Activated gamma-delta T cell treated with anti-CD3 and anti-CD28 coated beads, Interleukin-2, amount 50 U/mL, for 16 hours (primary cell): ENCODE data around the gene MYLK3.
"Not testable (repeated sequence)": the region's sequence is repeated elsewhere in the genome, so short reads cannot be mapped to it uniquely, and the experiment has no call there.

ENCODE experiments used
- DNase-seq: peaks from one replicate; pipeline ENCODE4 v3.0.0-alpha.2; 2020; ENCODE audit warnings: low read depth

MYLK3 gene

DNA sequence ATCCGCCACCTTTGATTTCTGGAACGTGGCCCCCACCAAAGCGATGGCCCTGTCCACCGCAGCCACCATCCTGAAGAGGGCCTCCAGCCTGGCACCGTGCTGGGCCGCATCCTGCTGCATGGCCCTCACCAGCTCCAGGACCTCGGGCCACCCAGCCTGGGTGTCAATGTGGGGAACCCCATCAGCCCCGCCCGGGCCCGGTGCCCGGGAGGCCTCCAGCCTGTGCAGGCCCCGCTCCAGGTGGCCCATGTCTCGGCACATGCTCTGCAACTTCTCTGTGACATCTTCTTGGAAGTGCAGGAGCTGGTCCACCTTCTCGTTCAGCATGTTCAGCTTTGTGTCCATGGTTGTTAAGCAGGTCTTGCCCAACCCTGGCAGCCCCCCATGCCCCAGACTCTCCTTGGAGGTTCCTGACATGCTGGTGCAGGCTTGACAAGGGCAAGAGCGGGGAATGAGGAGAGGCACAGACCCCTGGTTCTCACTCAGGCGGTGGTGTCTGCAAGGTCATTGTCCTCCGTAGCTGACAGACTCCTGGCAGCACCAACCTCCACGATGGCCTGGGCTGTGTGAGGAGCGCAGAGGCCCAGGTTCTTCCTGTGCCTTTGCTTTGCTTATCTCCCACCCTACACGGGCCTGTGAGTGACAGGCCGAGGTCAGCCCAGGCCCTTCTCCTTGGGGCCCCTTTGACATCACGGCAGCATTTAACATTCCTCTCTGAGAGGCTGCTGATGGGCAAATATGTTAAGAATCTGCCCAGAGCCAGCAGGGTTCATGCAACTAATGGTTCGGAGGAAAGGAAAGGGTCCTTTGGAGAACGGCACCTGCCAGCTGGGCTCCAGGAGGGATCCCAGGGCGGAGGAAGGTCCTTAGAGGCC lies at the start of gene MYLK3:
Gene MYLK3 (minus strand): TSS at position 568 of the 875 bp plus-strand sequence. CDS start 151 bp downstream, at position 417.
- no peak for DNase-seq

DNA sequence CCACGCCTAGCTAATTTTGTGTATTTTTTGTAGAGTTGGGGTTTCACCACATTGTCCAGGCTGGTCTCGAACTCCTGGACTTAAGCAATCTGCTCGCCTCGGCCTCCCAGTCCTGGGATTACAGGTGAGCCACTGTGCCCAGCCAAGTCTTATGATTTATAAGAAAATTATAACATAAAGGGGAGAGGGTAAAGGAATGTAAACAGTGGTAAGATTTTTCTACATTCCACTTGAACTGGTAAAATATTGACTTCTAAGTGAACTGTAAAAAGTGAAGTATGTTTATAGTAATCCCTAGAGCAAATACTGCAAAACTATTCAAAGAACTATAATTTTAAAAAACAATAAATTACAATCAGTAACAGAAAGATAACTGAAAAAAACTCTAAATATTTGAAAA lies 49.4 kb upstream of the MYLK3 start:
- DNase-seq, result no peak

DNA sequence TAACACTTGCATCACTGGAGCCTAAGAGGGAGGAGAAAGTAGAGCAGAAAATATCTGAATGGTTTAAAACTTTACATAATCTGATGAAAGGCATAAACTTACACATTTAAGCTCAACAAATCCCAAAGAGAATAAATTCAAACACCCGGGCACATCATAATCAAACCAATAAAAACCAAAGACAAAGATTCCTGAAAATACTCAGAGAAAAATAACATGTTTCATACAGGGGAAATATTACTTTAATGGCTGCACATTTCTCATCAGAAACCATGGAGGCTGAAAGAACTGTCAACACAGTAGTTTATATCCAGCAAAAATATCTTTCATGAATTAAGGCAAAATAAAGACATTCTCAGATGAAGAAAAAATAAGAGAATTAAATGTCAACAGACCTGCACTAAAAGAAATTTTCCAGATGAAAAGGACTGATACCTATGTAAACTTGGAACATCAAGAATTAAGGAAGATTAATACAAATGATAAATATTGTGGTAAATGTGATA lies 48.7 kb upstream of the MYLK3 start:
- no peak for DNase-seq

DNA sequence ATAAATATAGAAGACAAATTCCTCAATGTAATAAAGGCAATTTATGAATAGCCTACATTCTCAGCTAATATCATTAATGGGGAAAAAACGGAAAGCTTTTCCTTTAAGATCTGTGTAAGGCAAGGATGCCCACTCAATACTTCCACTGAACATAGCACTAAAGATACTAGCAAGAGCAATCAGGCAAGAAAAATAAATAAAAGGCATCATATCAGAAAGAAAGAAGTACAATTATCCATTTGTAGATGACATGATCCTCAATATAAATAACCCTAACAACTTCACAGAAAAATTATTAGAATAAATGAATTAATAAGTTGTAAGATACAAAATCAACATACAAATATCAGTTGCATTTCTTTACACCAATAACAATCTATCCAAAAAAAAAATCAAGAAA lies 45.7 kb upstream of the MYLK3 start:
- no peak for DNase-seq

DNA sequence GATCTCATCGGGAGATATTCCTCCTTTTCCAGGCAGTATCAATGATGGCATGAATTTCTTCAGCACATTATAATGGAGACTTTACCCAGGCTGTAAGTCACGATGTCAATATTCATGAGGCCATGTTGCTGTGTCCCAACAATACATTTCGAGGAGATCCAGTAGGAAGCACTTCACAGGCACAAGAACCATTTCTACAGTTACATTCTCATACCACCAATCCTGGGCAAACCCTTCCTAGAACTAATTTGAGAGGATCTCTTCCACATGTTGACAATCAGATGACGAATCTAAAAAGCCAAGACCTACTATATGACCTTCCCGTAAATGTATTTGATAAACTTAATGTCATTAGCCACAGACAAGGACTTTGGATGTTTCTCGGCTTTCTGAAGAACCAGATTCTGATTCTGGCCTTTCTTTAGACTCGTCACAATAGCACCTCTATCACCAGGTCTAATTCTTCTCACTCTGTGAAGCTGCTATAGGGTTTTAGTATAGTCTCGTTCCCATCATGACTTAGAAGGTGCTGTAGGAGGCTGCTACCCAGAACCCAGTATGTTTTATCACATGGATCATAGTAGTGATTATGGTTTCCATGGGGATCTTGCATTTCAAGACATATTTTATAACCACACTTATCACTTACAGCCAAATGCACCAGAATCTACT lies 42.6 kb upstream of the MYLK3 start:
- no peak for DNase-seq

DNA sequence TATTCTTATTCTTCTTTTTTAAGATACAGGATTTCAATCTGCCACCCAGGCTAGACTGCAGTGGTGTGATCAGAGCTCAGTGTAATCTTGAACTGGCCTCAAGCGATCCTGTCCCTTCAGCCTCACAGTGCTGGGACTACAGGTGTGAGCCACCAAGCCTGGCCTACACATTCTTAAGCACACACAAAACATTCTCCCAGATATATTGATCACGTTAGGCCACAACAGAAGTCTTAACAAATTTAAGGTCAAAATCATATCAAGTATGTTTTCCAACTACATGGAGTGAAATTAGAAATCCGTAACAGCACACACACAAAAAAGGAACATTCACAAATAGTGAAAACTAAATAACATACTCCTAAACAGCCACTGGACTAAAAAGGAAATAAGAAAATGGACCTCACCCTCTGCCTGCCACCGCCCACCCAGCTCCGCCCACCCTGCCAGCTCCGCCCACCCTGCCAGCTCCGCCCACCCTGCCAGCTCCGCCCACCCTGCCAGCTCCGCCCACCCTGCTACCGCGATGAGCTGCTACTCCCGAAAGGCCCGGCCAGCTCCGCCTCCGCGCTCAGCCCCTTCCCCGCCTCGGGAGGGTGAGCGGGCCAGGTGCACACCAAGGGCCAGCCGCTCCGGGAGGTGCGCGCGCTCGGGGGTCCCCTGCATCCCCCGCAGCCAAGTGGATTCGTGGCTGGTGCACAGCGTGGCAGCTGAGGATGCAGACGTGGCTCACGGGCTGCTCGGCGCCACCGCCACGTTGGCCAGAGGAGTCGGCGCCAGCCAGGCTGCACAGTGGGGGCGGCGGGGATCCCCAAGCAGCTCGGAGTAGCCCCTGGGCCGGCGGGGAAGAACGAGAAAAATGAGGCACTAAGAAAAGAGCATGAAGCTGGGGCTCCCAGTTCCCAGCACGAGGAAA lies 41.6 kb upstream of the MYLK3 start:
- peak; percentile 59 for DNase-seq

DNA sequence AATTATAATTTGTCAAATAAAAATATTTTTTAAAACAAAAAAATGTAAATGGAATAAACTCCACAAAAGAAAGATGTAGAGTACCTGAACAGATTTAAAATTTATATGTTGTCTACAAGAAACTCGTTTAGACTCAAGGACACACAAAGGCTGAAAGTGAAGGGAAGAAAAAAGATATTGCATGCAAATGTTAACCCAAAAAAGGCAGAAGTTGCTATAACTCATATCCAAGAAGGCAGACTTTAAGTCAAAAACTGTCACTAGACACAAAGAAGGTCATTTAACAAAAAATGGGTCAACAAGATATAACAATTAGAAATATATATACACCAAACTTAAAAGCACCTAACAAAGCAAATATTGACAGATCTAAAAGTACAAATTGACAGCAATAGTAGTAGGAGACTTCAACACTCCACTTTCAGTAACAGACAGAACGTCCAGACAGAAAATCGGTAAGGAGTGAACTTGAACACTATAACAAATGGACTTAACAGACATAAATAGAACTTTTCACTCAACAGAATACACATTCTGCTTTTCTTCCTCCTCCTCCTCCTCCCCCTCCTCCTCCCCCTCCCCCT lies 40.8 kb upstream of the MYLK3 start:
- DNase-seq, result no peak

DNA sequence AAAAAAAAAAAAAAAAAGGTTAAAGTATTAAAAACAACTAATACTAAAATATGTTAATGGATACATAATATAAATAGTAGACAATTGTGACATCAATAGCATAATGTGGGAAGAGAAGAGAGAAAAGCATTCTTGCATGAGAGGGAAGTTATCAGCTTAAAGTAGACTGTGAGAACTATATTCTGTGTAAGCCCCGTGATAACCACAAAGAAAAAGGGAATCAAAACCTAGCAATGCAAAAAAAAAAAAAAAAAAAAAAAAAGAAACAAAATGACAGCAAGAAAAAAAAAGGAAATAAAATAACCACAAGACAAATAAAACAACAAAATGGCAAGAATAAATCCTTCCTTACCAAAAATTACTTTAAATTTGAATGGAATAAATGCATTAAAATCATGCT lies 39.8 kb upstream of the MYLK3 start:
- no peak for DNase-seq

DNA sequence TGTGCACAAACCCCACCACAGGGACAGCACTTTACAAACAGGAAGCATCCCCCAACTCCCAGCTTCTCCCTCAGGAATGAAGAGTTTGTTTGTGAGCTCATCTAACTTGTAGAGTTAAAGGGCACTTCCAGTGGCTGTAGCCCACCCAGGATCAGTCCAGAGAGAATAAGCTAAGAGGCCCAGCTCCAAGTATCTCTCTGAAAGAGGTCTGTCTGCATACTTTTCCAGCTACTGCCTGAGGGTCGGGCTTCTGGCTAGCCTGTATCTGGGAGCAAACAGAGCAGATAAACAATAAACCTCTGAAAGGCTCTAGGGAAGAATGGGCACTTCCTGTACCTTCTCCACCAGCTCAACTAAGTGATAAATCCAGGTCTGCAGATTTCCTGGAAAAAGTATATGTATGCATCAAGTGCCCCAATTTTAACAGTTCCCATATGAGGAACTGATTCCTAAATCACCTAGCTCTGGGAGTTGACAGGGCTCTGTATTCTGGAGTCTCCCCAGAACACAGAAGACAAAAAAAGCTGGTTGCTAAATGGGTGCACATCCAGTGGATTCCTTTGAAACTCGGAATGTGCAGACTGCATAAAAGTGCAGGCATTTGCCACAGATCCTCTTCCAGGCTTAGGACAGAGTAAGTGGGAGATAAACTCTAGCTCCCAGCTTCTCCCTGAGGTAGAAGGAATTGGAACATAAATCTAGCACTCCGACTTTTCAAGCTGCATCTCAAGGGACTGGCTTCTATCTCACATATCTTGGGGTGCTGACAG lies 37.1 kb upstream of the MYLK3 start:
- DNase-seq, result no peak

DNA sequence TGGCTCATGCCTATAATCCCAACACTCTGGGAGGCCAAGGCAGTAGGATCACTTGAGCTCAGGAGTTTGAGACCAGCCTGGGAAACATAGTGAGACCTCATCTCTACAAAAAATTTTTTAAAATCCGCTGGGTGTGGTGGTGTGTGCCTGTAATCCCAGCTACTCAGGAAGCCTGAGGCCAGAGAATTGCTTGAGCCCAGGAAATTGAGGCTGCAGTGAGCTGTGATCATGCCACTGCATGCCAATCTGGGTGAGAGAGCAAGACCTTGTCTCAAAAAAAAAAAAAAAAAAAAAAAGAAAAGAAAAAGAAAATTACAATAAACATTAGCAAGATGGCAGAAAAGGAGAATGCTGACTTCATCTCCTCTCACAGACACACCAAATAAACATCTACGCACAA lies 36.4 kb upstream of the MYLK3 start:
- not testable (repeated sequence) for DNase-seq

DNA sequence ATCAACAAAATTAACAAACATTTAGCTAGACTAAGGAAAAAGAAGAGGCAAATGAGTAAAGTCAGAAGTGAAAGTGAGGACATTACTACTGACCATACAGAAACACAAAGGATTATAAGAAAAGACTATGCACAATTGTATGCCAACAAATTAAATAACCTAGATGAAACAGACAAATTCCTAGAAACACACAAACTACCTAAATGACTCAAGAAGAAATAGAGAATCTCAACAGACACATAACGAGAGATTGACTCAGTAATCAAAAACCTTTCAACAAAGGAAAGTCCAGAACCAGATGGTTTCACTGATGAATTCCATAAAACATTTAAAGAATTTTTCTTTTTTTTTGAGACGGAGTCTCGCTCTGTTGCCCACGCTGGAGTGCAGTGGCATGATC lies 35.7 kb upstream of the MYLK3 start:
- no peak for DNase-seq

DNA sequence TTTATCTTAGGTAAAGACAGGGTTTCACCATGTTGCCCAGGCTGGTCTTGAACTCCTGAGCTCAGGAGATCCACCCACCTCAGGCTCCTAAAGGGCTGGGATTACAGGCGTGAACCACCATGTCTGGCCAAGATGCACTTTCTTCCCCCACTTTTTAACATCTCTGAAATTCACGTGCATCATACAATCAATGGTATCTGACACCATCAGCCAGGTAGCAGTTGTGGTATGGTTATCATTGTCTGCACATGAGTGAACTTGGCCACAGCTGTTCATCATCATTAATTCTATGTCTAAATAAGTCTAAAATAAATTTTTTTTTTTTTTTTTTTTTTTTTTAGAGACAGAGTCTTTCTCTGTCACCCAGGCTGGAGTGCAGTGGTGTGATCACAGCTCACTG lies 34.2 kb upstream of the MYLK3 start:
- DNase-seq, result no peak

DNA sequence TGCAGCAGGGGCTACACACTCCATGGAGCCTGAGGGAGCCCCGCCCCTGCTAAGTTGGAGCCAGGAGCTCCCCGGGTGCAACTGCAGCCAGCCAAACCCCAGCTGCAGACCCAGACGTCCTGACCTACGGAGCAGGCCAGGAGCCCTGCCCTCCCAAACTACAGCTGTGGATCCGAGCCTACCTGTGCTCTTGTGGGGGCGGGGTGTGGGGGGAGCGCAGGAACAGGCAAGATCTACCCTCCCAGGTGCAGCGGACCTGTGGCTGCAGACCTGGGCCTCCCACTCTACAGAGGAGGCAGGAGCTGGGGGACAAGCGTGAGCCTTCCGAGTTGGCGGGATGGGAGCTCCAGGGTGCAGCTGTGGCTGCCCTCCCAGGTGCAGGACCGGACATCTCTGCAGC lies 29.7 kb upstream of the MYLK3 start:
- no peak for DNase-seq

DNA sequence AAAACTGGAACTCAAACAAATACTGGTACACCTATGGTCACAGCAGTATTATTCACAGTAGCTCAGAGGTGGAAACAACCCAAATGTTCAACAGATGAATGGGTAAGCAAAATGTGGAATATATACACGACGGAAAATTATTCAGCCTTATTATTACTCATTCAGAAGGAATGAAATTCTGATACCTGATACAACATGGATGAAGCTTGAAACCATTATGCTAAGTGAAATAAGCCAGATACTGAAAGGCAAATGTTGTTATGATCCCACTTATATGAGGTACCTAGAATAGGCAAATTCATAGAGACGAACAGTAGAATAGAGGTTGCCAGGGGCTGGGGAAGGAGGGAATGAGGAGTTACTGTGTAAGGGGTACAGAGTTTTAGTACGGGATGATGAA lies 27.1 kb upstream of the MYLK3 start:
- DNase-seq, result no peak

DNA sequence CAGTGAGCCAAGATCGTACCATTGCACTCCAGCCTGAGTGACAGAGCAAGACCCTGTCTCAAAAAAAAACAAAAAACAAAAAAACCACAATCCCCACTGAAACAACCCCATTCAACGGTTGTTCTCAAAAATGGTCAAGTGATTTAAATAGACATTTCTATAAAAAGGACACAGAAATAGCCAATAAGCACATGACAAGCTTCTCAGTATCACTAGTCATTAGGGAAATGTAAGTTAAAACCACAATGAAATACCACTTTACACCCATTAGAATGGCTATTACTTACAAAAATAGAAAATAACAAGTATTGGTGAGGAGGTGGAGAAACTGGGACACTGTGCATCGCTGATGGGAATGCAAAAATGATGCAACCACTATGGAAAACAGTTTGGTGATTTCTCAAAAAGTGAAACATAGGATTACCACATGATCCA lies 26.6 kb upstream of the MYLK3 start:
- DNase-seq, result no peak

DNA sequence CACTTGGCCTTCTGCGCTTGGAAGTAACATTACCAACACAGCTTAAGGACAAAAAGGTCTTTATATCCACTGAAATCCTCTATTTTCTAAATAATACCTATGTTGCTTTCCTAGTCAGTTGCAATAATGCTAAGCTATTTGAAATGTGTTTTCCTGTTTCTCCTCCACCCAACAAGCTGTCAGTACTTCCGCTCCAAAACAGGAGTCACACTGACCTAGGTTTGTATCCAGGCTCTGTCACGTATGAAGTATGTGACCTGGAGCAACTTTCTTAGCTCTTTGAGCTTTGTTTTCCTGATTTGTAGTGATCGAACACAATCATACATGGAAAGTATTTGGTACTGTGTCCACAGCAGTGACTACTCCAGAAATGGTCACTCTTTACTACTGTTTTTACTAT lies 24.3 kb upstream of the MYLK3 start:
- DNase-seq, result no peak

DNA sequence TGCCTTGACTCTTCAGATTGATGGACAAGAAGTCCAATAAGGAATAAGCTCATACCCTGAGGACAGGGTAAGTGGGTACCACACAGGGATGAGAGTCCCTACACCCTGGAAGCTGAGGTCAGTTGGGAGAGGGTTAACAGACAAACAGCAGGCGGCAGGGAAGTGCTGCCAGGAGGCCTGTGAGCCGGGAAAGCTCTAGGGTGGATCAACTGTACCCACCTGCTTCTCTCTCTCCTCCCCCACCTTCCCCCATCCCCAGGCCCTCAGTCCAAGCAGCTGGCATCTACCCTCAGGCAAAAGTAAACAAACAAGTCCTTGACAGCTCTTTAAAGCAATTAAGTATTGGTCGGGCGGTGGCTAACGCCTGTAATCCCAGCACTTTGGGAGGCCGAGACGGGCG lies 20.7 kb upstream of the MYLK3 start:
- DNase-seq, result no peak

DNA sequence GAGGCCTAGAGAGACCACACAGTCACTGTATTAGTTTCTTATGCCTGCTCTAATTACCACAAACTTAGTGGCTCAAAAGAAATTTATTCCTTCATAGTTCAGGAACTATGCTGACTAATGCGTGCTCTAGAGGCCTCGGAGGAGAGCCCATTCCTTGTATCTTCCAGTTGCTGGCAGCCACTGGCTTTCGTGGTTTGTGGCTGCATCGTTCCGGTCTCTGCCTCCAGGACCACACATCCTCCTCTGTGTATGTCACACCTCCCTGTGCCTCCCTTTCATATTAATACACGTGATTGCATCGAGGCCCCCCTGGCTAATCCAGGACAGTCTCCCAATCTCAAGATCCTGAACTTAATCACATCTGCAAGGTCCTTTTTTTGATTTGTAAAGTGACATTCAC lies 16.9 kb upstream of the MYLK3 start:
- DNase-seq, result no peak

DNA sequence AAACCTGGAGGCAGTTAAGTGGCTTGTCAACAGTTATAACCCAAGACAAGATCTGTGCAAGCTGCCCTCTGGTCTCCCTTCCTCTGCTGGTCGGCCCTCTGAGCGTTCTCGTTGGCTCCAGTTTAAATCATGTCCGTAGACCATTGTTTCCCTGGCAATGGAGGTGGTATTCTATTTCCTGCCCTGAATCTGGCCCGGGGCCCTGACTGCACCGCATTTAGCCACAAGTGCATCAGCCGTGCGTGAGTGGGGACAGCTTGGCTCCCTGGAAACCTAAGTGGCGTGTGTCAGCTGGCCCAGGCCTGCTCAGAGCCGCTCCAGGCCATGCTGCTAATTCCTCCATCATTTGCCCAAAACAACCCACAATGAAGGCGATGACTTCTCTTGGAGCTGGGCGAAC lies 15.0 kb upstream of the MYLK3 start:
- DNase-seq, result no peak

DNA sequence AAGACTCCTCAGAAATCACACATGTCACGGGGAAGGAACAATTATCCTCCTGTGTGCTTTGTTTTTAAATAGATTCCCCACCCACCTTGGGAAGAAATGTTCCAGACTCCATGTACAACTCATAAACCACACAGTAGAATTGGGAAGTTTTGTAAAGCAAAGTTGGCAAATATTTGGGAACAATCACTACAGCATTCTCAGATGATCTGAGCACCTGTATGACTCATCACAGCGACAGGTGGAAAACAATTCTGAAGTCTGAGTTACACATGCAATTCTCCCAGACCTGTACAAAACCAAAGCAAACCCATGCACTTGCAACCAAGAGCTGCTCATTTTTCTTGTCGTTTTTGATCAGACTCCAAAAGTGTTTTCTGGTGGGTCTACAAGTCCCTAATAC lies 14.4 kb upstream of the MYLK3 start:
- no peak for DNase-seq

DNA sequence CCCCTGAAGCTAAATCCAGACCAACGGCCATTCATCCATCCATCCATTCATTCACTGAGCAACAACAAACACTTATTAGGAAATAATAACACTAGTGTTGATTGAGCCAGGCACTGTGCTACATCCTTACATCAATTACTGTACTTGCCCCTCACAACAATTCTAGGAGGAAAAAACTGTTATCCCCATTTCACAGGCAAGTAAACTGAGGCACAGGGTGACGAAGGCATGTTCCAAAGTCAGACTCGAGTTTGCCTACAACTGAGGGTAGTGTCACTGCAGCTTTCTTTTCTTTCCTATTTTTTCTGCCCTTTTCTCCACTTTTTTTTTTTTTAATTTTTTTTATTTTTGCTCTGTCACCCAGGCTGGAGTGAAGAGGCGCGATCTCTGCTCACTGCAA lies 11.2 kb upstream of the MYLK3 start:
- DNase-seq, result no peak
